Astrocyte of the cerebellum (primary cell): Measurements from ENCODE around the gene IL22RA2.

Experiments used
- DNase-seq: peaks from one replicate; pipeline ENCODE4 v3.0.0-alpha.2; 2011; ENCODE audit warnings: low read depth
- H3K4me3 ChIP-seq: 2 replicates; pipeline ENCODE4 v1.5.1; 2011; ENCODE audit warnings: mild to moderate bottlenecking, low read depth, low read length, moderate library complexity
- in situ Hi-C: cut with HindIII; loops from 2 replicates; pipeline ENCODE4 v1.10.0; 2017; ENCODE audit warnings: low sequenced_read_pairs
- TF ChIP-seq, protein P1 (sequence below): IDR thresholded peaks from 2 replicates; pipeline ENCODE4 v1.5.1; 2012; ENCODE audit warnings: low read length, low read depth, moderate library complexity, mild to moderate bottlenecking; ENCODE audit errors: missing control alignments

Gene IL22RA2

GRCh38 chr6:137190583-137191094 is 17.2 kb upstream of the IL22RA2 start:
- no peak for DNase-seq
- in situ Hi-C loops: no loop called here
- H3K4me3 ChIP-seq: no peak overlapping the region
- TF ChIP-seq, protein P1, sequence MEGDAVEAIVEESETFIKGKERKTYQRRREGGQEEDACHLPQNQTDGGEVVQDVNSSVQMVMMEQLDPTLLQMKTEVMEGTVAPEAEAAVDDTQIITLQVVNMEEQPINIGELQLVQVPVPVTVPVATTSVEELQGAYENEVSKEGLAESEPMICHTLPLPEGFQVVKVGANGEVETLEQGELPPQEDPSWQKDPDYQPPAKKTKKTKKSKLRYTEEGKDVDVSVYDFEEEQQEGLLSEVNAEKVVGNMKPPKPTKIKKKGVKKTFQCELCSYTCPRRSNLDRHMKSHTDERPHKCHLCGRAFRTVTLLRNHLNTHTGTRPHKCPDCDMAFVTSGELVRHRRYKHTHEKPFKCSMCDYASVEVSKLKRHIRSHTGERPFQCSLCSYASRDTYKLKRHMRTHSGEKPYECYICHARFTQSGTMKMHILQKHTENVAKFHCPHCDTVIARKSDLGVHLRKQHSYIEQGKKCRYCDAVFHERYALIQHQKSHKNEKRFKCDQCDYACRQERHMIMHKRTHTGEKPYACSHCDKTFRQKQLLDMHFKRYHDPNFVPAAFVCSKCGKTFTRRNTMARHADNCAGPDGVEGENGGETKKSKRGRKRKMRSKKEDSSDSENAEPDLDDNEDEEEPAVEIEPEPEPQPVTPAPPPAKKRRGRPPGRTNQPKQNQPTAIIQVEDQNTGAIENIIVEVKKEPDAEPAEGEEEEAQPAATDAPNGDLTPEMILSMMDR: no peak

DNA sequence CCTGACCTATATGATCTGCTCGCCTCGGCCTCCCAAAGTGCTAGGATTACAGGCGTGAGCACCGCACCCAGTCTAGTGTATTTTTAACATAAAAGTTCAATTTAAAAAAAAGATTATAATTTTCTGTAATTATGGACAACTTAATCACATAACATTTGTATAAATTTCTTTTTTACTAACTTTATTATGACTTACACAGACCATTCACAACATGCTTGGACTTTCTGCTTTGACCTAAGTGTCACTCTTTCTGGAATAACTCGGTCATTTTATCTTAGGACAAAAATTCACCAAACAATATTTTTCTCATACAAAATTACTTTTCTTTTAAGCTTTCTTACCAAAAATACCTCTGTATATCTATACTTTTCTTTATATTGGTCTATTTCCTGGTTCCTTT is 15.4 kb upstream of the IL22RA2 start:
- no peak for DNase-seq
- TF ChIP-seq, protein P1: no peak
- H3K4me3 ChIP-seq: no peak overlapping the region
- in situ Hi-C loops: no loop called here

- no peak overlapping the region for H3K4me3 ChIP-seq
- in situ Hi-C loops: no loop called here
- TF ChIP-seq, protein P1: no peak
- DNase-seq: no peak
These were observed 11.8 kb upstream of the IL22RA2 start for GRCh38 chr6:137185290-137185689.

DNA sequence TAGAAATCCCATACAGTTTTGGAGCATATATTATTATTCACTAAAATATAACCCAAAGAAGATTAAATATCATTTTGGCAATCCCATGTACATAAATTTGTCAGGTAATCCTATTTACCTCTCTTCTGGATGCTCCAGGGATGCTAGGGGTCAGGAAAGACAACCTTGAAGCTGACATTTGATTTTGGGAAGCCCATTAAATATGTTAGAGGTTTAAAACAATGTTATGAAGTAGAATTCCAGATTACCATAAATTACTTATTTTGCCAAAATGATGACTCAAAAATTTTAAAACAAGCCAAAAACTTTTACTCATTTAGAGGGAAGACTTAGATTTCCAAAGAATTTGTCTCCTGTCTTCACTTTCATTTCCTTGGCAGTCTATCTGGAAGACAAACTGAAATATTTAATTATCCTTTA is 9.2 kb upstream of the IL22RA2 start:
- TF ChIP-seq, protein P1: no peak
- in situ Hi-C loops: no loop called here
- DNase-seq: no peak
- H3K4me3 ChIP-seq: no peak overlapping the region

- no peak for DNase-seq
- no peak overlapping the region for H3K4me3 ChIP-seq
- TF ChIP-seq, protein P1: no peak
- in situ Hi-C loops: no loop called here
These were observed 8.6 kb upstream of the IL22RA2 start for GRCh38 chr6:137181891-137182653.

GRCh38 chr6:137177611-137178010 is 4.2 kb upstream of the IL22RA2 start:
- TF ChIP-seq, protein P1: no peak
- no peak overlapping the region for H3K4me3 ChIP-seq
- DNase-seq: no peak
- in situ Hi-C loops: no loop called here
